ENCODE data around the gene BCAR3.
"Not testable (repeated sequence)": the region's sequence is repeated elsewhere in the genome, so short reads cannot be mapped to it uniquely, and the experiment has no call there.

Gene BCAR3

DNA sequence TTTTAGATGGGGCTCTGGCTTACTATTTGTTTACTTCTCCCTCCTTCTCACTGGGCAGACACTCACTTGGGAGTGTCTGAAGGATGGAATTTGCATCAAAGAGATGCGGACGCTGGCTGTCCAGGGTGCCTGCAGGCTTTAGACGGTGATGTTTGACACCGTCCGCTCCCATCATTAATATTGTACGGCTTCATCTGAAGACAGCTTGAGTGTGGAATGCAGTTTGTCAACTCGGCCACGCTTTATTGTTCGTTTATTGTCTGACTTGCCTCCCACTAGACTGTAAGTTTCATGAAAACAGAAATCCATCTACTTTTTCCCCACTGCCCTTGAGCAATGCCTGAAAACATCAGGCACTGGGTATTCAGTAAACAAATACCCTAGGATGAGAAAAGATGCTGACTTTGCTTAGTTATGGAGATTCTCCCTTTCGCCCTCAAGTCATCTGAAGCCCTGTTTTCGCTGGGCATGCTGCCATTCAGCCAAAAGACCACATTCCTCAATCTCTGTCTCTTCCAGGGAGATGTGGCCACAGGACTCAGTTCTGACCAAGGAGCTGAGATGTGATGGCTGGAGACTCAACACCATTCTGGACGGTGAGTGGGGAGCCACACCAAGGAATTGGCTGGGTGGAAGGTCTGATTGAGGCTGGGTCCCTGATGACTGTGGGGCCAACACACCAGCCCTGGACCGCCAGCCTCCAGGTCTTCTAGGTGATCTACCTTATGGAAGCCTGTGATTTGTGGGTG, 87.6 kb downstream of the BCAR3 start:
- no peak for DNase-seq

DNA sequence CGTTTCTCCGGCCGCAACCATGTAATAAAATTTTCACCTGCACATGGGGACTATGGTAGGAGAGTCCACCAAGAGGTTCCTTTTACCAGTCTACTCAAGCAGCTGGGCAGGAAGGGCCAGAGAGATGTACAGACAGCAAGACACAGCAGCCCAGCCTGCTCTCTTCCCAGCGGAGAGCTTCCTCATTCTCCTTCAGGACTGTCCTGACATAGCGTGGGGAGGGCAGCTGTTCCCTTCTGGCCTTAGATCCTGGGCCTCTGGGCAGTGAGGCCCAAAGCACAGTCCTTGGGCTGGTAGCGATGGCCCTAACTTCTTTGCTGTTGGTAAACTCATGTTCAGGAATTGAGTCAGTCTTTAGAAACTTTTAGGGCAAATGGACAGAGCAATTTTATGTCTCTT, 89.1 kb downstream of the BCAR3 start:
- no peak for DNase-seq

DNA sequence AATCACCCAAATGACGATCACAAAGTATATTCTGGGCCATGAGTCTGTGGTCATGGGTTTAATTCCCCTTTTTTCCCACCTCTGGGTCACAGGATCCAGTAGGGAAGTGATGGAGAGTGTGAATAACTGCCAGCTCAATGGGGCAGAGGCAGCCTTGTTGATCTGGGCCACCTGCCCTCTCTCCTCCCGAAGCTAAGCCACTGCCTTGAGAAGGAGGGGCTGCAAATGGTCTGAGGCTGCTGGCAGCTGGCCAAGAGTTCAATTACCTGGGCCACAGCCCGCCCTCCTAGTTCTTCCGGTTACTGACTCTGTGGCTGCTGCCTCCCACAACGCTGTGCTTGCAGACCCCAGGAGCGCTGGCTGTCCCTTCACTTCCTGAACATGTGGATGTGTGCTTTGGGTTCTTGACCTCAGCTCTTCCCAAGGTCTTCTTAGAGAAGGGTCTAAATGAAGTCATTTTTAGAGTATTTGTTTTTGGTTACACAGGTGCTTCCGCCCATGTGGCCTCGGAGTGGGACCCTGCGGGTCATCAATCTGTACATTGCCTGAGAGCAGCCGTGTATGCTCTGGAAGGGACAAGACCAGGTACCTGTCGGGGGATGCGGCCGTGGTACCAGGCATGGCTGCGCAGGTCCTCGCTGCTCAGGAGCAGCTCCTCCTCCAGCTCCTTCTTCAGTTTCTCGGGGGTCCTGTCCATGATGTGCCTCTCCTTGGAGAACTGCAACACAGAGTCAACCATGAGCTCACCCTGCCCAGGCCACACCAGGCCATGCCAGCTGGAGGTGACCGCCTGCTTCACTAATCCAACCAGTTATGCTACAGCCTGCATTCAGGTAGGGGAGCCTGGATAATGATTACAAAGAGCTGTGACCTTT, 89.7 kb downstream of the BCAR3 start:
- no peak for DNase-seq

GRCh38 chr1:93591291-93591675, 90.4 kb downstream of the BCAR3 start:
- not testable (repeated sequence) for DNase-seq

GRCh38 chr1:93588955-93589354, 92.7 kb downstream of the BCAR3 start:
- no peak for DNase-seq

DNA sequence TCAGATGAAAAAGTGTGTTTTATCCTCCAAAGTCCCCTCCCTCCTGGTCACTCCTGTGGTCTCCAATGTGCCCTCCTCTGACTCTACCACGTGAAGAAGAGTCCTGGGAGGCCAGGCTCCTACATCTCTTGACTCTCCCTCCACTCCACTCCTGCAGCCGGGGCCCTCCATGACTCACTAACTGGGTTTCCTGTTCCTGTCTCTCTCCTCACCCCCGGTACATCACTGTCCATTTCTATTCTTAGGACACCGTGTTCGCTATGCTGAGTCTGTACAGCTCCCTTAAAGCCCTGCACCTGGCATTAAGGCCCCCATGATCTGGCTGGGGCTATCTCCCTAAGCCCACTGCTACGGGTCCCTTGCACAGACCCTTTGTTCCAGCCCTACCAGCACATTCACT, 93.4 kb downstream of the BCAR3 start:
- no peak for DNase-seq

DNA sequence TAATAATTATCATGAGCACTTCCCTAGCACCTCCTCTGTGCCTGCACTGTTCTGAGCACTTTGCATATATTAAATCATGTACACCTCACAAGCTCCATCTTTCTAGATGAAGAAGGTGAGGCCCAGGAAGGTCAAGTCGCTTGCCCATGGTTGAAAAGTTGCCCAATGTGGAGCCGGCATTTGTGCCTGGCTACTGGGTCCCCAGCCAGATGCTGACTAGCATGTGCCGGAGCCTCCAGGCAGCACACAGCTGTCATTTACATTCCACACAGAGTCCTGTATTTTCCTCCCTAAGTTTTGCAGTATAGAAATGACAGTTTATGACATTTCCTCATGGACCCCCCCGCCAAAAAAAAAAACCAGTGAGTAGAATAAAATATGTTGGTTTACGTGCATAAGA, 94.3 kb downstream of the BCAR3 start:
- no peak for DNase-seq

- DNase-seq: no peak
Observed at GRCh38 chr1:93585059-93585966, 96.3 kb downstream of the BCAR3 start.

DNA sequence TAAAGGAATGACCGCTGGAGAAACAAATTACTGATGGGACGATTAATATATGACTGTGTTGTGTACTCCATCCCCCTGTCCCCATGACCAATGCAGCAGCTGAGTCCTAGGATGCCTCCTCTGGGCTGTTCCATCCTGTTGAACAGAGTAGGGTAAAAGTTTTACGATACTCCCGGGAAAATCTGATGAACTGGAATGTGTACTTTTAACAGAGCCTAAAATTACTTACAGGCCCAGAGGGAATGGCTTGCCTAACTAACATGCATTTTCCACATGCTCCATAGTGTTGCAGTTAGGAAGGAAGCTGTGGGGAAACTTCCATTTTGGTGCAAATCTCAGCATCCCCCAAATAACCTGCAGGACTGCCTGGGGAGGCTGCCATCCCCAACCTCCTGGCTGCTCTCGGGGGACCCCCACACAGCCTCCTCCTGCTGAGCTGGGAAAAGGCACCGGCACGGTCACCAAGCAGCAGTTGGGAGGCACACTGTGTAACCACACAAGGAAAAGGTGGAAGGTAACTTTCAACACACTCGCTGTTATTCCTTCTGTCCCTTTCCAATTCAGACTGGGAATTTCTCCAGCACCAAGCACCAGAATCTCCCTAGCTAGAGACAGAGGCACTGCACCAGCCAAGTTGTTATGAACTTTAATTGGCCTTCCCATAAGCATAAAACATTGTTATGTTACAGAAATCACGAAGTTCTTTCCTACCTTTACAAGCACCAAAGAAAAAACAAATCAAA, 97.2 kb downstream of the BCAR3 start:
- no peak for DNase-seq

DNA sequence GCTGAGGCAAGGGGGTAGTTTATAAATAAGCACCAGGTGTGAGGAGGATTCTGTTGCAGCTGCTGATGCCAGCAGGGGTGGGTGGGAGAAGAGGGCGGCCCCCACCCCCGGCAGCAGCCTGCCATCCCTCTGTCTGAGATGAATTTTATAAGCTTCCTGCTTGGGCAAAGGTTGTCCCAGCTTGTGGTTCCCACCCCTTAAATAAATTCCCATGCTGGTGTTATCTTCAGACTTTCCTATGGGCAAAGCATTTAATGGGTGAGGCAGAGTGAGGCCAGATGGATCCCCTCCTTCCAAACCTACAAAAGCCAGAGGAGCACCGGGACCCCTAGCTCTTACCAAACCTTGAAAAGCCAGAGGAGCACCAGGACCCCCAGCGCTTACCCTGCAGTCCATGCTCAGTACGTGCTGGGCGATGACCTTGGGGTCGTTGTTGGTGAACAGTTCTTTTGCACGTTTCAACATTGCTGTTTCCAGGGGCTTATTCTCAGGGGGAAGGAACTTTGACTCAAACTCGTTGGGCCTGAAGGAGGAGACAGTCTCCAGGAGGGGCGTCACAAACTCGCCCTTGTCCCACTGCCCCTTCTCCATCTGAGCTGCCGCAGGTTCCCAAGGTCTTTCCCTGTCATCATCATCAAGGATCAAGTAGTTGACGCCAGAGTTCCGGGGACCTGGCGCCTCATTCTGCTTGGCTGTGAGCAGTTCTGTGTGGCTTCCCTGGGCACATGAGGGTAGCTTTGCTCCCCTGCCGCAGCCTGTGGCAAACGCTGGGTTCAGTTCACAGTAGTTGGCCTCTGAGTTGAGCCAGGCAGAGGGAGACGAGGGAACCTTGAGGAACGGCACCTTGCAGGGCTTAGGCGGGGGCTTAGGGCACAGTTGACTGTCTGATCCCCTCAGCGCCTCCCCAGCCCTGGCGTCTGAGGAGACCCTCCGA, 99.5 kb downstream of the BCAR3 start:
- DNase-seq: no peak

DNA sequence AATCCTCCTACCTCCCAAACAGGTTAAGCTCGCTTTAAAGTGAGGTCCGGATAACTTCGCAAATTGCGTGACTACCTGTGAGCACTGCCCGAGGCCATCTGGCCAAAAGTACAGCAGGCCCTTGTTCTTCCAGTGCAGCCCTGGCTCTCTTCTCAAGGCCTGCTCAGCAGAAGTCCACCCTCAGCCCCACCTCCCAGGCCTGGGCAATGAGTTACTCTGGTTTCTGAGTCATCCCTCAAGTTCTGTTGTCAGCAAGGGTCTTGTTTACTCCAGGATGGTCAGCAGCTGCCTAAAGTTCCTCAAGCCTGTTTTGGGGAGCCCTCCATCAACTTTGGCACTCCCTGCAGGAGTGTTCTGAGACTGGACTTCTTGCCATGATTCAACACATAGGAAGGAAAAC, 101.7 kb downstream of the BCAR3 start:
- no peak for DNase-seq

DNA sequence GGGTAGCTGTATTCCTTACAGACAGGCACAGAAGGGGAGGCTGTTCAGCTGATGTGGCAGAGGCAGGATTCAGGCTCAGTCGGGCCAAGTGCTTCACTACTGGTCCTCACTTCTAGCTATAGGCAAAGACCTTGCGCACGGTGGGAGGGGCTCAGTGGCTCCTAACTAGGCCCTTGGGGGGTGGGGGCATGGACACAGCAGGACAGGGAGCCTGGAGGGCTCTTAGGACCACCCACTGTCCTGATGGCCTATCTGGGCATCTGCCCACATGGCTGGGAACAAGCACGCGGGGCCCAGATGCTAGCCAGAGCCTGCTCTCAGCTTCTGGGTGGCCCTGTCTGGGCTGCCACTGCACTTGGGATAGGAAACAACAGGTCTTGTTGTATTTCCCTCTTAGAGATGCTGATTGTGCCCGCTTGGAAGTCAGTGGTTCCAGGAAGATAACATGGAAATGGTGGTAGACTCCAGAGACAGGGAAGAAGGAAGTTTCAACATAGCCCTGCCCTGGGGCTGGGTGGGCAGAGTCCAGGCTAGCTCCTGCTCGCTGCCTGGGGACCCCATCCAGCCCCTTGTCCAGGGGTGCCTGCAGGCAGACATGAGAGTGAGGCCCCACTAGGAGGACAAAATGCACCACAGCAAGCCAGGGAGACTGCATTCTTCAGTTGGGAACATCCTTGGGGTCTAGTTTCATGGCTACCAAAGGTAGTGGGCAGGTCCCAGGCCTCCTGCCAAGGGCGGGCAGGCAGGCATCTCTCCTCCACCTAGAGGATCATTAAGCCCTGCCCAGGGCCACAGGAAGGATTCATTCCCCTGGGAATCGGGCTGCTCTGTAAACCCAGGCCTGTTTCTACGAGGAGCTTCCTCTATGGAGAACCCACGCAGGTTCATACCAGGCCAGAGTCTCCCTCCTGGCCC, 102.5 kb downstream of the BCAR3 start:
- no peak for DNase-seq

GRCh38 chr1:93578433-93578830, 103.2 kb downstream of the BCAR3 start:
- no peak for DNase-seq

DNA sequence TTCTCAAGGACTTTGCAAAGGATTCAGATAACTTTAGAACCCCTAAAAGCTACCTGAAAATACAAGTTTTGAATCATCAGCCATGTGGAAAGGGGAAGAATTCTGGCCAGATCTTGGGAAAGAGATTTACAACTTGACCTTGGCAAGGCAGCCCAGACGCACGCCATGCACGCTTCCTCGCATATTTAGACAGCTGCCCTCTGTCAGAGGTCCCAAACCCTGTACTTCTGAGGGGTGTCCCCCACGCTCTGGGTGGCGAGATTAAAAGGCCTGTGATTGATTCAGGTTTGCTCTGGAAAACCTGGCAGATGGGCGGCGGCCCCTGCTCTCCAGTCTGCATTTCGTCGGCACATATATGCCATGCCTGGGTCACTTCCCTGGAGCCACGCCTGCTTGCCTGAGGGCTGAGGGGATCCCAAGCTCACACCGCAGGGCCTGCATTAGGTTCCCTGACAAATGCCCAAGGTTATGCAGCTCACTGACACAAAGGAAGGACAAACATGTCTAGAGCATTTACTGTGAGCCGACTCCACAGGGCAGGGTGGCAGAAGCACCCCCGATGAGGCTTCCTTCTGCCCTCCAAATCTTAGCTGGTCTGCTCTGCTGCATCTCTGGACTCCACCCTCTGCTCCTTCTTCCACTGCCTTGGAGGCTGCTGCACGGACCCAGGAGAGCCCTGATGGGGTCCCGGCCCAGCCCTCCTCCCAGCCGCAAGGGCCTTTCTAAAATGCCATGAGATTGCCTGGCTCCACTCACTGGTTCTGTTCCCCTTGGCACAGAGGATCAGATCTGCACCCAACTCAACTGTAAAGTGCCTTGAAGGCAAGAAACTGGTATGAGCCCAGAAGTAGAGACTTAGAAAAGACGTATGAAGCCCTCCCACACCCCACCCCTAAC, 103.9 kb downstream of the BCAR3 start:
- no peak for DNase-seq

- no peak for DNase-seq
Observed at GRCh38 chr1:93576746-93577145, 104.9 kb downstream of the BCAR3 start.

- no peak for DNase-seq
Observed at GRCh38 chr1:93576346-93576745, 105.3 kb downstream of the BCAR3 start.

- DNase-seq: no peak
Observed at GRCh38 chr1:93575621-93576284, 105.9 kb downstream of the BCAR3 start.

GRCh38 chr1:93574991-93575390, 106.6 kb downstream of the BCAR3 start:
- no peak for DNase-seq

GRCh38 chr1:93574511-93574910, 107.1 kb downstream of the BCAR3 start:
- DNase-seq: no peak

All from 8988T (cell line).